ENCODE results near the gene EVA1A.

EVA1A gene

DNA sequence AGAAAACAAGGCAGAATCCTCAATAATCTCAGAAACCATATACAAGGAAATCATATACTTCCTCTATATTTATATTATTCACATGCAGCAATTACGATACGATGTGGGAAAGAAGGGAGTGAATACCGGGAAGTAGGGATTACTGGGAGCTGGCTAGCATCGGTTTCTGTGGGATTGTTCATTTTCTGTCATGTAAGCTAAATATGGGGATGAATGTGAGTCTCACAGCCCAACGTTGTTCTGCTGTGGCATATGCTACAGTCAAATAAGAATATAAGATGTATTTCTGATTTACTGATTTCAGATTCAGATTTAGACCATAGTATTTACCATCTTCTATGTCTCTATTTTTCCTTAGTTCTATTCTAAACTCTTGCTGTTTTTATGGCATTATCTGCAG lies 113.6 kb downstream of the EVA1A start:
- H3K4me2 ChIP-seq (ENCODE audit: low read depth, low read length, poor library complexity, severe bottlenecking), result no peak overlapping the region
- no peak overlapping the region for H2AFZ ChIP-seq (ENCODE audit: low read depth, low read length, severe bottlenecking)
- H4K20me1 ChIP-seq (ENCODE audit: low read depth, low read length), result no peaks in the 10 kb centered on the region
- H3K79me2 ChIP-seq (ENCODE audit: insufficient read depth, low read length), result no peaks in the 10 kb centered on the region
- no peak overlapping the region for H3K27ac ChIP-seq (ENCODE audit: low read depth, low read length)
- H3K9me2 ChIP-seq (replicated peaks; ENCODE audit: insufficient read depth, low read length), result no peaks in the 10 kb centered on the region
- no peaks in the 10 kb centered on the region for H3K9me3 ChIP-seq (ENCODE audit: insufficient read depth, low read length)
- no peaks in the 10 kb centered on the region for H3K27me3 ChIP-seq (ENCODE audit: low read length)
- no peak overlapping the region for H3K9ac ChIP-seq (ENCODE audit: low read length)
- no peak overlapping the region for H3K4me3 ChIP-seq (ENCODE audit: insufficient read depth, low read length, poor library complexity, severe bottlenecking)
- H3K36me3 ChIP-seq (ENCODE audit: low read length), result no peaks in the 10 kb centered on the region
- no peaks in the 10 kb centered on the region for H3F3A ChIP-seq (ENCODE audit: insufficient read depth)
- TF ChIP-seq EZH2phosphoT487 (conservative IDR thresholded peaks at IDR 0.05; ENCODE audit: low read length) (no peak), CTCF (IDR thresholded peaks at IDR 0.05; ENCODE audit: insufficient read depth, low read length, poor library complexity, severe bottlenecking) (no peak)
